ENCODE measurements around the gene TLR6. TPM values are rescaled to one million over a fixed set of nuclear protein-coding genes. Genes with fewer than 3 reads are reported as not detected.

Gene TLR6
- total RNA-seq, 4 donors from 2014 or later, result 4.6 to 9.6 (median 7.1) TPM

- DNase-seq (ENCODE audit: low spot score) (no peak), ATAC-seq (ENCODE audit: low FRiP score) (no peak)
- no peak for TF ChIP-seq CTCF (IDR thresholded peaks at IDR 0.05)
These were observed 32.9 kb downstream of the TLR6 start for GRCh38 chr4:38823766-38824165.

- DNase-seq (ENCODE audit: low spot score), result no peak
- ATAC-seq (ENCODE audit: low FRiP score), result no peak
- TF ChIP-seq CTCF (IDR thresholded peaks at IDR 0.05), result no peak
These were observed 33.8 kb downstream of the TLR6 start for GRCh38 chr4:38822748-38823303.

GRCh38 chr4:38821739-38822138 lies 34.9 kb downstream of the TLR6 start:
- ATAC-seq (ENCODE audit: low FRiP score) (no peak), DNase-seq (ENCODE audit: low spot score) (no peak)
- no peak for TF ChIP-seq CTCF (IDR thresholded peaks at IDR 0.05)

GRCh38 chr4:38820329-38821061 lies 36.1 kb downstream of the TLR6 start:
- no peak for TF ChIP-seq CTCF (IDR thresholded peaks at IDR 0.05)
- no peak for ATAC-seq (ENCODE audit: low FRiP score)
- no peak for DNase-seq (ENCODE audit: low spot score)

GRCh38 chr4:38819569-38819968 lies 37.0 kb downstream of the TLR6 start:
- ATAC-seq (ENCODE audit: low FRiP score), result no peak
- no peak for DNase-seq (ENCODE audit: low spot score)
- TF ChIP-seq CTCF (IDR thresholded peaks at IDR 0.05), result no peak

GRCh38 chr4:38818441-38818976 lies 38.1 kb downstream of the TLR6 start:
- DNase-seq (ENCODE audit: low spot score) (no peak), ATAC-seq (ENCODE audit: low FRiP score) (no peak)
- TF ChIP-seq CTCF (IDR thresholded peaks at IDR 0.05), result no peak
